Colonic mucosa (tissue), 4 donors: ENCODE data around the gene CMIP. TPM values are rescaled to one million over a fixed set of nuclear protein-coding genes. Genes with fewer than 3 reads are reported as not detected.

Experiments
- DNase-seq: peaks from one replicate; pipeline ENCODE4 v3.0.0-alpha.2; 2020
- H3K27ac ChIP-seq: fragments of 200-600 bp; one replicate; pipeline ENCODE4 v1.8.0; 2021
- H3K27me3 ChIP-seq: fragments of 200-600 bp; one replicate; pipeline ENCODE4 v1.8.0; 2021
- H3K36me3 ChIP-seq: fragments of 200-600 bp; one replicate; pipeline ENCODE4 v1.8.0; 2021
- H3K4me1 ChIP-seq: fragments of 200-600 bp; one replicate; pipeline ENCODE4 v1.8.0; 2021; ENCODE audit warnings: mild to moderate bottlenecking
- H3K4me3 ChIP-seq: fragments of 200-600 bp; one replicate; pipeline ENCODE4 v1.8.0; 2021
- H3K9ac ChIP-seq, 2 donors: one replicate each; pipeline ENCODE4 v1.7.0; 2013; ENCODE audit warnings: control low read depth in 2 of 2, low read depth in 2 of 2, low read length in 2 of 2
- H3K9me3 ChIP-seq: fragments of 200-600 bp; one replicate; pipeline ENCODE4 v1.8.0; 2021
- CTCF ChIP-seq: fragments of 200-600 bp; IDR thresholded peaks from one replicate; pipeline ENCODE4 v1.8.0; 2022; ENCODE audit warnings: antibody characterized with exemption, mild to moderate bottlenecking
- intact Hi-C: fragments of 100-400 bp; cut with DNase I; formaldehyde crosslinking; loops from one replicate; pipeline ENCODE4 v1.14.1; 2022
- total RNA-seq, 2 donors: library from RNA; stranded (reverse); fragmentation: NEBNext Ultra II Directional in 1 of 2; extraction: Animal tissue kit (Norgen Biotek cat#: 25700) in 1 of 2; gene quantifications; one replicate each; pipeline ENCODE4 v1.2.1, GENCODE V29; 2021
- donor health status: healthy.
- donor health status: DM: no; HTN: no; CAD: no.
- donor health status: DM: no; HTN: no; CAD: no.

CMIP gene
- total RNA-seq, 2 donors from 2014 or later, result 83.4 to 107 TPM

- peaks cover 6% of the 10 kb centered on the region for H3K36me3 ChIP-seq
- no peak overlapping the region for H3K4me3 ChIP-seq
- H3K27me3 ChIP-seq, result no peaks in the 10 kb centered on the region
- peak; percentile 60 for DNase-seq
- no peak for TF ChIP-seq CTCF
- H3K9ac ChIP-seq, result peak overlapping the region; percentile 8 to 54
- H3K4me1 ChIP-seq, result peaks cover 5% of the 10 kb centered on the region
- peak overlapping the region; percentile 36 for H3K27ac ChIP-seq
- intact Hi-C loops, result no loop called here
- H3K9me3 ChIP-seq, result no peaks in the 10 kb centered on the region
Measured at GRCh38 chr16:81616321-81617020, 171.9 kb downstream of the CMIP start.

GRCh38 chr16:81617021-81617346, 172.4 kb downstream of the CMIP start:
- intact Hi-C loops, result no loop called here
- H3K4me3 ChIP-seq, result no peak overlapping the region
- peaks cover 5% of the 10 kb centered on the region for H3K4me1 ChIP-seq

GRCh38 chr16:81618187-81618586, 173.6 kb downstream of the CMIP start:
- Histone ChIP-seq H3K4me3 (no peak overlapping the region), H3K4me1 (peaks cover 5% of the 10 kb centered on the region), H3K36me3 (peaks cover 6% of the 10 kb centered on the region), H3K9ac (no peak overlapping the region), H3K27me3 (no peaks in the 10 kb centered on the region), H3K9me3 (no peaks in the 10 kb centered on the region), H3K27ac (no peak overlapping the region)
- no peak for DNase-seq
- intact Hi-C loops, result no loop called here
- TF ChIP-seq CTCF, result no peak

More at GRCh38 chr16:81617021-81617346, 172.4 kb downstream of the CMIP start:
- DNase-seq, result no peak
- peak overlapping the region; percentile 36 for H3K27ac ChIP-seq
- no peaks in the 10 kb centered on the region for H3K27me3 ChIP-seq
- H3K9me3 ChIP-seq, result no peaks in the 10 kb centered on the region
- no peak for TF ChIP-seq CTCF
- H3K9ac ChIP-seq, result peak overlapping the region; percentile 24 to 54
- H3K36me3 ChIP-seq, result peaks cover 6% of the 10 kb centered on the region

- Histone ChIP-seq H3K4me3 (no peak overlapping the region), H3K36me3 (peaks cover 6% of the 10 kb centered on the region), H3K27me3 (no peaks in the 10 kb centered on the region), H3K9me3 (no peaks in the 10 kb centered on the region), H3K9ac (no peak overlapping the region), H3K4me1 (peaks cover 5% of the 10 kb centered on the region), H3K27ac (no peak overlapping the region)
- TF ChIP-seq CTCF, result no peak
- intact Hi-C loops, result no loop called here
- DNase-seq, result no peak
Measured at GRCh38 chr16:81618661-81619060, 174.1 kb downstream of the CMIP start.

GRCh38 chr16:81620029-81620428, 175.4 kb downstream of the CMIP start:
- peaks cover 6% of the 10 kb centered on the region for H3K36me3 ChIP-seq
- TF ChIP-seq CTCF, result no peak
- H3K4me1 ChIP-seq, result peaks cover 7% of the 10 kb centered on the region
- no peaks in the 10 kb centered on the region for H3K9me3 ChIP-seq
- DNase-seq, result no peak
- H3K27me3 ChIP-seq, result no peaks in the 10 kb centered on the region
- no peak overlapping the region for H3K4me3 ChIP-seq
- H3K9ac ChIP-seq, result no peak overlapping the region
- intact Hi-C loops, result no loop called here
- H3K27ac ChIP-seq, result no peak overlapping the region
